Activated naive CD8-positive, alpha-beta T cell (primary cell): Measurements from ENCODE around the gene ZBED4.

Source experiments
- H3K27ac Mint-ChIP-seq: one replicate; pipeline ENCODE4 v1.8.0; 2021; ENCODE audit warnings: mixed read lengths
- H3K27me3 Mint-ChIP-seq: one replicate; pipeline ENCODE4 v1.8.0; 2021; ENCODE audit warnings: mixed read lengths
- H3K36me3 Mint-ChIP-seq: one replicate; pipeline ENCODE4 v1.8.0; 2021; ENCODE audit warnings: mixed read lengths
- H3K4me1 Mint-ChIP-seq: one replicate; pipeline ENCODE4 v1.8.0; 2021; ENCODE audit warnings: low read depth, mixed read lengths
- H3K4me3 Mint-ChIP-seq: one replicate; pipeline ENCODE4 v1.8.0; 2021; ENCODE audit warnings: mild to moderate bottlenecking, mixed read lengths
- H3K9me3 Mint-ChIP-seq: one replicate; pipeline ENCODE4 v1.8.0; 2021; ENCODE audit warnings: low read depth, mixed read lengths

ZBED4 gene

DNA sequence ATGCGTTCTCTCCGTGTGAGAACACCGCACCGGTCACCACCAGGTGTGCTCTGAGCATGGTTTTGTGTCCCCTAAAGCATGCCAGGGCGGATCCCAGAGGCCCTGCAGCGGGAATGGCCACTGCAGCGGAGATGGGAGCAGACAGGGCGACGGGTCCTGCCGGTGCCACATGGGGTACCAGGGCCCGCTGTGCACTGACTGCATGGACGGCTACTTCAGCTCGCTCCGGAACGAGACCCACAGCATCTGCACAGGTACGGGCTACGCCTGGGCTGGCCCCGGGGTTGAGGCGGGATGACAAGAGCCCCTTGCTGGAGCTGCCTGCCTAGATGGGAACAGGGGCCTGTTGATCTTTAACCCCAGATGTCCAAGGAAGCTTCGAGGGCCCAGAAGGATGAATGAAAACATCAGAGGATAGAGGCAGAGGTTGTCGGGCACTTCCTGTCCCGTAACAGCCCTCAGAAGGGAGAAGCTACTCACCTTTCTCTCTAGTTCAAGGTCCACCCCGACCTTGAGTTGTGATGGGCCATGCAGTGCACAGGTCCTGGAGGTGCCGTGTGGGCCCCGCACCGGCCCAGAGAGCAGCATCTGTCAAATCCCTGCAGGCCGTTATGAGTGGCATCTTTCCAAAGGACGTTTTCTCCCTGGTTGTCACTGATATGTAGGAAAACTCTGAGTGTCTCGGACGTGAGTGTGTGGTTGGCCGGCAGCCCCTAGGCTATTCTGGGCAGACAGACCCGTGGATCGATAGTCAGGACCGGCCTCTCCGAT is 68.0 kb downstream of the ZBED4 start:
- no peak overlapping the region for H3K27ac Mint-ChIP-seq
- H3K36me3 Mint-ChIP-seq: peaks cover 7% of the 10 kb centered on the region

DNA sequence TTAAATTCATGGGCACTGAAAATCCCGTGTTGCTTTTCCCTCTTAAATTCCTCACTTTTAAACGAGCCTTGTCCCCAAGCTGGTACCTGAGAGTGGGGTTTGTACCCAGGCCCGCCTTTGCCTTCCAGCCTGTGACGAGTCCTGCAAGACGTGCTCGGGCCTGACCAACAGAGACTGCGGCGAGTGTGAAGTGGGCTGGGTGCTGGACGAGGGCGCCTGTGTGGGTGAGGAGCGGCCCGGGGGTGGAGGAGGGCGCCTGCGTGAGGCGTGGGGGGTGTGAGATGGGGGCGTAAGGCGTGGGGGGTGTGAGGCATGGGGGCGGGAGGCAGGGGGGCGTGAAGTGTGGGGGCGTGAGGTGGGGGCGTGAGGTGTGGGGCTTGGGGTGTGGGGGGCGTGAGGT is 68.8 kb downstream of the ZBED4 start:
- H3K27me3 Mint-ChIP-seq: no peaks in the 10 kb centered on the region
- peaks cover 9% of the 10 kb centered on the region for H3K36me3 Mint-ChIP-seq
- H3K4me3 Mint-ChIP-seq: no peak overlapping the region
- no peaks in the 10 kb centered on the region for H3K9me3 Mint-ChIP-seq
- peaks cover 34% of the 10 kb centered on the region for H3K4me1 Mint-ChIP-seq
- no peak overlapping the region for H3K27ac Mint-ChIP-seq

More for the DNA sequence above, 68.0 kb downstream of the ZBED4 start:
- peaks cover 36% of the 10 kb centered on the region for H3K4me1 Mint-ChIP-seq
- no peak overlapping the region for H3K4me3 Mint-ChIP-seq
- H3K27me3 Mint-ChIP-seq: no peaks in the 10 kb centered on the region
- no peaks in the 10 kb centered on the region for H3K9me3 Mint-ChIP-seq

DNA sequence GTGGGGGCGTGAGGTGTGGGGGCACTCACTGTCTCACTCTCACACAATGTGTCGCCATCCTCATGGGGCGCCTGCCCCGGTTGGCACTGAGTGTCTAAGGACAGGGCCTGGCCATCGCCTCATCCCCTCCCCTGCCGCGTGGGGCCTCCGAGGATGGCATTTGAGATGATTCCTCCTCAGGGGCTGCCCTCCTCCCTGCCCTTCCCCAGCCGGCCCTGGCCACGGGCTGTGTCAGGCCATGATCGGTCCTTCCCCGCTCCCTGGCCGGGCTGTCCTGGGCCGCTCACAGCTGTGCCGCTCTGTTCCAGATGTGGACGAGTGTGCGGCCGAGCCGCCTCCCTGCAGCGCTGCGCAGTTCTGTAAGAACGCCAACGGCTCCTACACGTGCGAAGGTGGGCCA is 69.3 kb downstream of the ZBED4 start:
- no peaks in the 10 kb centered on the region for H3K9me3 Mint-ChIP-seq
- no peak overlapping the region for H3K27ac Mint-ChIP-seq
- H3K36me3 Mint-ChIP-seq: peaks cover 9% of the 10 kb centered on the region
- H3K4me3 Mint-ChIP-seq: no peak overlapping the region
- H3K4me1 Mint-ChIP-seq: peaks cover 34% of the 10 kb centered on the region
- H3K27me3 Mint-ChIP-seq: no peaks in the 10 kb centered on the region

DNA sequence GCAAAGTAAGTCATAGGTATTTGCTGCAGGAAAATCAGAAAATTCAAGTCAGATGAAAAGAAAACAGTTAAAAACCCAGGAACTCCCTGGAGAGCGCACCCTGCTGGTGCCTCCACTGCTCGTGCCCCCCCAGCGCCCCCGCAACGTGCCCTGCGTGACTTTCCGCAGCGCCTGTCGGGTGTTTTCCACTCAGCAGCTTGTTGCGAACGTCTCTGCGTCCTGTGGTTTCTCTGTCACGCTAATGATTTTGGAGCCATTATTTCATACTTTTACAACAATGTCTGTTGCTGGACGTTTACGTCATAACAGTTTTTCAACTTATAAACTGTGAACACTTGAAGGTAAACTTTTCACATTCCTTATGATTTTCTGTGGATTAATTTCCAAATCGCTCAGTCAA is 69.8 kb downstream of the ZBED4 start:
- peaks cover 34% of the 10 kb centered on the region for H3K4me1 Mint-ChIP-seq
- no peaks in the 10 kb centered on the region for H3K9me3 Mint-ChIP-seq
- H3K27ac Mint-ChIP-seq: no peak overlapping the region
- H3K4me3 Mint-ChIP-seq: no peak overlapping the region
- H3K27me3 Mint-ChIP-seq: no peaks in the 10 kb centered on the region
- peaks cover 9% of the 10 kb centered on the region for H3K36me3 Mint-ChIP-seq

DNA sequence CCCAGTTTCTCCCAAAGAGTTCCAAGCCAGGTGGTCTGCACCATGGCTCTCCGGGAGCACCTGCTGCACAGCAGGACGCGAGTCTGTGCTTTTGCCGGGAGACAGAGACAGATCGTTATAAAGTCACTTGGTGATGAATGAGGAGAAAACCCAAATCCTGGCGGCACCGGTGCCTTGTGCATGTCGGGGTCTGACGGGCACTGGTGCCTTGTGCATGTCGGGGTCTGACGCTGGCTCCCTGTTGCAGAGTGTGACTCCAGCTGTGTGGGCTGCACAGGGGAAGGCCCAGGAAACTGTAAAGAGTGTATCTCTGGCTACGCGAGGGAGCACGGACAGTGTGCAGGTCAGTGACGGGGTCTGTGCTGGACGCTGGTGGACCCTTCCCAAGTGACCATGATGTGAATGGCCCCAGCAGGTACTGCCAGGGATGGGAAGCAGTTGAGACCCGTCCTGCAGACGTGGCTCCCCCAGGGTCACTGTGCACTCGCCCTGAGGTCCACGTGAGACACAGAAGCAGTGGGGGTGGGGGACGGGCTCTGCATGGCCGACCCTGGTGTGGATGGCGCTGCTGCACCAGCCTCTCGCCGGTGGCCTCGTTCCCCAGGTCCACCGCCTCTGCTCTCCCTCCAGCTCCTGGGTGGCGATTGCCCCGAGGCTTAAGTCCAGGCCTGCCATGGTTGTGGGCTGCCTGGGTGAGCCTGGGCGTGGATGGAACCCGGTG is 70.6 kb downstream of the ZBED4 start:
- Mint-ChIP-seq H3K9me3 (no peaks in the 10 kb centered on the region), H3K27ac (peak overlapping the region; percentile 46), H3K36me3 (peaks cover 9% of the 10 kb centered on the region), H3K4me1 (peaks cover 34% of the 10 kb centered on the region), H3K27me3 (no peaks in the 10 kb centered on the region), H3K4me3 (no peak overlapping the region)

DNA sequence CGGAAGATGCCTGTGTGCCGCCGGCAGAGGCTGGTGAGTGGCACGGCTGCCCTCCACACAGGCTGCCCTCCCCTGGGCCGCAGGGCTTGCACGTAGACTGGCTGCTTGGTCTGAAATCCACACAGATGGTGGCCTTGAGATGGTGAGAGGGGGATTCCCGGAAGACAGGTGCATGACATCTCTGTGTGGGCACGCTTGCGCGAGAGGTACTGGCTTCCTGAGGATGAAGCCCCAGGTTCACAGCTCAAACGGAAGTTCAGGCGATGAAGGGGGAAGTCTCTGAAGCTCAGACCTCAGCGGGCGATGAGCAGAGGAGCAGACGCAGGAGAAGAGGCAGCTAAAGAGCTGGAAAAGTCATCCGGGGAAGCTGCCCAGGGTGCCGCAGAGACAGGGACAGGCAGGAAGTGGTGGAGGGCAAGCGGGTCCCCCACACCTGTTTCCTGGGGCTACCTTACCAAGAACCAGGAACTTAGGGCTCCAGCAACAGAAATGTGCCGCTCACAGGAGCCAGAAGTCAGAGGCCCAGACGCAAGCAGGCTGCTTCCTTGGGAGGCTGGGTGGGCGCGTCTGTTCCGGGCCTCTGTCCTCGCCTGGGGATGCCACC is 72.0 kb downstream of the ZBED4 start:
- H3K4me3 Mint-ChIP-seq: peak overlapping the region; percentile 86
- H3K4me1 Mint-ChIP-seq: peaks cover 31% of the 10 kb centered on the region
- H3K36me3 Mint-ChIP-seq: peaks cover 9% of the 10 kb centered on the region
- no peaks in the 10 kb centered on the region for H3K27me3 Mint-ChIP-seq
- no peaks in the 10 kb centered on the region for H3K9me3 Mint-ChIP-seq
- H3K27ac Mint-ChIP-seq: peak overlapping the region; percentile 98

DNA sequence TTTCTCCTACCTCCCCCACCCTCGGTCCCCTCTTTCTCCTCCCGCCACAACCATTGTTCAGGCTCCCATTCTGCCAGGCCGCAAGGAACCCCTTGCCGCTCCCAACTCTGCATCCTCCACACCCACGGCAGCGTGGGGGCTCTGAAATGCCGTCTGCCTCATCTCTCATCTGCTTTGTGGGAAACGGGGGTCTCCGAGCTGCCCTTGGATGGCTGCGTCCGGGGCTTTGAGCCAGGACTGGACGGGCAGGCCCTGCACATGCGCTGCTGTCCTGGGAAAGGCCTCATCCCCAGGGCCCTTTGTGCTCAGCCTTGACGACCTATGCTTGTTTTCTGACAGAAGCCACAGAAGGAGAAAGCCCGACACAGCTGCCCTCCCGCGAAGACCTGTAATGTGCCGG is 73.3 kb downstream of the ZBED4 start:
- peak overlapping the region; percentile 64 for H3K4me3 Mint-ChIP-seq
- H3K9me3 Mint-ChIP-seq: no peaks in the 10 kb centered on the region
- peaks cover 9% of the 10 kb centered on the region for H3K36me3 Mint-ChIP-seq
- H3K27me3 Mint-ChIP-seq: no peaks in the 10 kb centered on the region
- H3K27ac Mint-ChIP-seq: peak overlapping the region; percentile 77
- peaks cover 44% of the 10 kb centered on the region for H3K4me1 Mint-ChIP-seq

DNA sequence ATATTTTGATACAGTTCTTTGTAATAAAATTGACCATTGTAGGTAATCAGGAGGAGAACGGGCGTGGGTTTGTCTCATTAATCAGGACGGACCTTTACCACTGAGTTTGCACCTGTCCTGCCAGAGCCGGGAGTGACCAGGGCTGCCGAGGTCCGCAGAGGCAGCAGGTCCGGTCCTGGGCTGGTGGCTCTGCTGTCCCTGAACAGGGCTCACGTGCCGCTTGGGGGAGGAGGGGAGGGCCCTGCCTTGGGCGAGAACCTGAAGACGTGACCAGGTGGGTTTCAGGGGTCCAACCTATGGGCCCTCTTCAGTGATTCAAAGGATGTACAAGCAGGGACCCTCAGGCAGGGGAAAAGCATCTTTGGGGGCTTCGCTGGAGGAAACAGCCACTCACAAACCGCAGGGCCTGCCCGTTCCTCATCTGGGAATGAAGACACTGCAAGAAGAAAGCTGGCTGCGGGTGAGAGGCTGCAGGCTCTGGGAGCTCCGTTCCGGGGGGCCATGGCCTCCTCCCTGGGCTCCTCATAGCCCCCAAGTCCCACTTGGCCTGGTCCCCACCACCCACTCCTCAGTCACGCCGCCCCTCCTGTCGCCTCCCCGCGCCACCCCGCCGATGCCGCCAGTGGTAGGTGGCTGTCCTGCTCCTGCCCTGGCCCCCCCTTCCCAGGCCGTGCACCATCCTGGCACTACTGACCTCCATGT is 74.0 kb downstream of the ZBED4 start:
- Mint-ChIP-seq H3K4me1 (peaks cover 44% of the 10 kb centered on the region), H3K27me3 (no peaks in the 10 kb centered on the region), H3K4me3 (peak overlapping the region; percentile 64), H3K27ac (peak overlapping the region; percentile 77), H3K9me3 (no peaks in the 10 kb centered on the region), H3K36me3 (peaks cover 9% of the 10 kb centered on the region)

DNA sequence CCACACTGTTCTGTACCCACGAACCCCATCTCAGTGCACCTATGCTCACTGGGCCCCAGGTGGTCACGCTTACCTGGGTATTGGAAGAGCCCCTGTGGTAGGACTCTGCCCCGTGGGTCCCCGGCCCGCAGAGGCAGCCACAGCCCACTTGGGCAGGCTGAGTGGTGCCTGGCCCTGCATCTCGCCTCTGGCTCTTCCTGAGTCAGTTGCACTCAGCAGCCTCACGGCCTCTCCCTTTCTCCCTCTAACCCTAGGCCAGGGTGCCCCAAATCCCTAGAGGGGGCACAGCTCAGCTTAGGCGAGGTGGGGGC is 74.5 kb downstream of the ZBED4 start:
- Mint-ChIP-seq H3K27ac (no peak overlapping the region), H3K4me1 (peaks cover 48% of the 10 kb centered on the region), H3K4me3 (no peak overlapping the region), H3K9me3 (no peaks in the 10 kb centered on the region), H3K36me3 (peaks cover 9% of the 10 kb centered on the region), H3K27me3 (no peaks in the 10 kb centered on the region)

DNA sequence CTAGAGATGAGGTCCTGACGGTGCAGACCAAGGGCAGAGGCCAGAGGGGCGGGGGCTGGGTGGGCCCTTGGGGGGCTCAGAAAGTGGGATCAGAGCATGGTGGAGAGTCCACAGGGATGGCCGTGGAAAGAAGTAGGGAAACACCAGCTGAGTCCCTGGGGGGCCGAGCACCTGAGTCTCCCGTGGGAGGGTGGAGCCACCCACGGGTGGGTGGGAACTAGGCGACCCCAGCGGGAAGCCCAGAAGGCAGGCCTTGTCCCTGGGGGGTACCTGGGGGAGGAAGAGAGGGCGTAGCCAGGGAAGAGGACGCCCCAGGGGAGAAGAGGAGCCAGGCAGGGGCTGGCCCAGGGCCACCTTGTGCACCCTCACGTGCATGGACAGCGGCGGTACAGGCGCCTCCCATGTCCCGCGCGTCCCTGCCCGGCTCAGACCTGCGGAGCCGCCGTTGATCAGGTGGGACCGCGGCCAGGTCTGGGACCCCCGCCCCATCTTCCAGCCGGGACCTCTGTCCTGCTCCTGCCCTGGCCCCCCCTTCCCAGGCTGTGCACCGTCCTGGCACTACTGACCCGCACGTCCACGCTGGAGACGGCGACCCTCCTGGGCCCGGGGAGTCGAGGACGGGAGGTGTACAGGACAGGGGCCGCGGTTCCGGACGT is 75.0 kb downstream of the ZBED4 start:
- Mint-ChIP-seq H3K4me3 (no peak overlapping the region), H3K9me3 (no peaks in the 10 kb centered on the region), H3K4me1 (peaks cover 50% of the 10 kb centered on the region), H3K36me3 (peaks cover 9% of the 10 kb centered on the region), H3K27ac (no peak overlapping the region), H3K27me3 (no peaks in the 10 kb centered on the region)

DNA sequence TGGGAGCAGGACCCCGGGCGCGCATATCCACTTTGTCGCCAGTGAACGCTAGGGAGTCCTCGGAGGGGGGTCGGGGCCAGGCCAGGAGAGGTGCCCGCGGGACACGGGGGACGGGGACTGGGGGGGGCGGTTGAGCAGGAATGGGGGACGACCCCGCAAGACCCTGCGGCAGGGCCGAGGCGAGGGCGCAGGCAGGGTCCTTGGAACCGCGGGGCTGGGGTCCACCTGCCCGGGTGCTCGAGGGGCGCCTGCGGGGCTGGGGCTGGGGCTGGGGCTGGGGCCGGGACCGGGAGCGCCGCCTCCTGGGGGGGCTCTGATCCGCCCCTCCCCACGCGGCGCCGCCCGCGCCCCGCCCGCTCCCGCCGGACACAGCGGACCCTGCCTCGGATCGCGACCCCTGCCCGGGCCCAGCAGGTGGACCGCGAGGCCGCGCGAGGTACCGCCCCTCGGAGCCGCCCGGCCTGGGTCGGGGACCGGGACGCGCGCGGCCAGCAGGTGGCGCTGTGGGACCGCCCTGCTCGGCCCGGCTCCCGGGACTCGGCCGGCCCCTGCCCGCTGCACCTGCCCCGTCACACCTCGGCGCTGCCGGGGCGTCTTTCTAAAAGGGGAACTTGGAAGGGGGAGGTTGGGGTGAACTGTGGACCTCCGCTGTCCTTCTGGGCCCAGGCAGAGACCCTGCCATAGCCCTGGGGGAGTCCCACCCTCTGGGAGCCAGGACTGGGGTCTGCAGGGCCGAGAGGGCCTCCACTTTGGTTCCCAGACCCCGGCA is 75.8 kb downstream of the ZBED4 start:
- H3K4me1 Mint-ChIP-seq: peaks cover 46% of the 10 kb centered on the region
- peaks cover 9% of the 10 kb centered on the region for H3K36me3 Mint-ChIP-seq
- H3K27ac Mint-ChIP-seq: no peak overlapping the region
- H3K9me3 Mint-ChIP-seq: no peaks in the 10 kb centered on the region
- no peak overlapping the region for H3K4me3 Mint-ChIP-seq
- H3K27me3 Mint-ChIP-seq: no peaks in the 10 kb centered on the region

DNA sequence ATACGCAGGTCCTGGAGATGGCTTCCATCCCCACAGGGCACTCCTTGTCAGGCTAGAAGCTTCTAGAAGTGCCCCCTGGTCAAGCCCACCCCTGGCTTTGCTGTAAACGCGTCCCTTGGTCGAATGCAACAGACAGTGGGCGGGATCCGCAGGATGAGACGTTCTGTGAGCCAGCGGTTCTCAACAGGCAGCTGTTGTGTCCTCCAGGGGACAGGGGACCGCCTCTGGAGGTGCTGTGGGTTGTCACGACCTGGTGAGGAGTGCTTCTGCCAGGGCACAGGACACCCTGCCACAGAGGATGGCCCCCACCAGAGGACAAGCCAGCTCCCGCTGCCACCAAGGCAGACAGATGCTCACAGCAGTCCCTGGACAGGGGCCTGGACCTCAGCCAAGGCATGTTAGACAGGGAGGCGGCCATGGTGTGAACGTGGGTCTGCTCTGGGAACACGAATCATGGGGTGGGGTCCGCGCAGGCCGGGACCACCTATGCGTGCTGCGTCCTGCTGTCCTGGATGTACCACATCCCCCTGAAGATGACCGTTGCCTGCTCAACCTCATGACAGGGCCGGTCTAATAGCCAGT is 76.4 kb downstream of the ZBED4 start:
- H3K27me3 Mint-ChIP-seq: no peaks in the 10 kb centered on the region
- no peak overlapping the region for H3K27ac Mint-ChIP-seq
- peak overlapping the region; percentile 5 for H3K4me3 Mint-ChIP-seq
- no peaks in the 10 kb centered on the region for H3K9me3 Mint-ChIP-seq
- H3K4me1 Mint-ChIP-seq: peaks cover 44% of the 10 kb centered on the region
- H3K36me3 Mint-ChIP-seq: peaks cover 8% of the 10 kb centered on the region

DNA sequence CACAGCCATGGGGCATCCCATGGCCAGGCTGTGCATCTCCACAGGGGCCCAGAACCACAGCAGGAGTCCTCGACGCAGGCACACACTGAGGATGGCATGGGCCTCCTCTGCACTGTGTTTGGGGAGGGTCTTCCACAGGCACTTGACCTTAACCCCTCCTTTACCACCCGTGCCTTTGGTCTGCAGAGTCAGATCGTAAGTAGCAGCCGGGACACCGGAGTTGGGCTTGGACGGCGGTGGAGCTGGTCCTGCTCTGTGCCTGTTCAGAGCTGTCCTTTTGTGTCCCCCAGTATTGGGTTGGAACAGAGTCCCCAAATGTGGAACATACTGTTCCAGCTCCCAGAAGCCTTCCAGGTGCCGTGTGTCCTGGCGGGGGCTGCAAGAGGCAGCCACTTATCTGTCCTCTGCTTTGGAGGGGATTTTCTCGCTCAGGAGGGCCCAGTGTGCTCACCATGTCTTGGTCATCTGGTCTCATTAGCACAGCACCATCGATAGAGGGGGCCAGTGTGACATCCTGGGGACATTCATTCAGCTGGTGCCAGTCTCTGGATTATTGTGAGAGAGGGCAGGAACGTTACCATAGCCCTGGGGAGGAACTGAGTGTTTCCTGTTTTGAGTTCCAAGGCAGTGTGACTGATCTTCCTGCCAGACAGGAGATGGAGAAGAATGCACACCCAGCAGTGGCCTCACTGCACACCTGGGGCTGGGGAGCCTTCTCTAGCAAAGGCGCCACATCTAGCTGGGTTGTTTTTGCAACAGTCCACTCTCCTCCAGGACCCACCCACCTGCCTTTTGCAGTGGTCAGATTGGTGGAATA is 77.2 kb downstream of the ZBED4 start:
- no peaks in the 10 kb centered on the region for H3K9me3 Mint-ChIP-seq
- peaks cover 37% of the 10 kb centered on the region for H3K4me1 Mint-ChIP-seq
- H3K4me3 Mint-ChIP-seq: peak overlapping the region; percentile 45
- H3K27me3 Mint-ChIP-seq: no peaks in the 10 kb centered on the region
- H3K27ac Mint-ChIP-seq: peak overlapping the region; percentile 64
- H3K36me3 Mint-ChIP-seq: peaks cover 2% of the 10 kb centered on the region
